Skeletal muscle tissue (tissue), 4 donors: Measurements from ENCODE around the gene FRYL. TPM values are rescaled to one million over a fixed set of nuclear protein-coding genes. Genes with fewer than 3 reads are reported as not detected.

Source experiments
- H3K27ac ChIP-seq: one replicate; pipeline ENCODE4 v1.7.0; 2013; ENCODE audit warnings: mild to moderate bottlenecking, low read depth, low read length, inconsistent platforms
- H3K27me3 ChIP-seq, 3 donors: one replicate each; pipeline ENCODE4 v1.7.0; 2013; ENCODE audit warnings: low read length in 3 of 3; ENCODE audit not compliant: control insufficient read depth in 3 of 3, insufficient read depth in 3 of 3
- H3K36me3 ChIP-seq, 3 donors: one replicate each; pipeline ENCODE4 v1.7.0; 2013; ENCODE audit warnings: low read length in 3 of 3; ENCODE audit not compliant: control insufficient read depth in 3 of 3, insufficient read depth in 3 of 3
- H3K4me1 ChIP-seq, 3 donors: one replicate each; pipeline ENCODE4 v1.7.0; 2013; ENCODE audit warnings: low read length in 3 of 3, mild to moderate bottlenecking in 3 of 3; ENCODE audit not compliant: control insufficient read depth in 3 of 3, insufficient read depth in 3 of 3
- H3K4me3 ChIP-seq, 3 donors: one replicate each; pipeline ENCODE4 v1.7.0; 2013; ENCODE audit warnings: low read length in 3 of 3
- H3K9ac ChIP-seq, 3 donors: one replicate each; pipeline ENCODE4 v1.7.0; 2013; ENCODE audit warnings: low read length in 3 of 3, mild to moderate bottlenecking in 3 of 3, moderate library complexity in 2 of 3, low read depth in 1 of 3
- H3K9me3 ChIP-seq, 3 donors: one replicate each; pipeline ENCODE4 v1.7.0; 2013; ENCODE audit warnings: low read length in 3 of 3; ENCODE audit not compliant: control insufficient read depth in 3 of 3
- total RNA-seq: library from RNA; depleted of rRNA; stranded (reverse); fragments of >200 nt; gene quantifications from one replicate; pipeline ENCODE4 v1.2.3, GENCODE V29; 2014
- donor health status: Osteomylitis.

The FRYL gene
- total RNA-seq, 1 donor from 2014 or later, result 66.3 TPM

DNA sequence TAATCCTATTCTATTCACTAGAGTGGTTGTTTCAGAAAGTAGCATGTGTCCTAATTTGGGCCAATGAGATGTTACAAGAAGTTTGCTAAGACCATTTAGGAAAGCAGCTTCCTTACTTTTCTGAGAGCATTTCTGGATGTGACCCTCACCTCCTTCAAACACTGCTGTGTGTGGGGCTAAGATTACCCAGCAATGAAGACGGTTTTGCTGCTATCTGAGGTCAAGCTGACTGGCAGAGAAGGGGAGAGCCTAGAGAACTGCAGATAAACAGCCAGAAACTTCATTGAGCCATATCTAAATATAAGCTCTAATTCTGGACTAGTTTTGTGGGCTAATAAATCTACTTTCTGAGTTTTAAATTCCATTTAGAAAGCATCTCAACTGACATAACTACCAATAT is 253.7 kb downstream of the FRYL start:
- no peaks in the 10 kb centered on the region for H3K4me1 ChIP-seq
- no peak overlapping the region for H3K27ac ChIP-seq
- no peaks in the 10 kb centered on the region for H3K27me3 ChIP-seq
- no peak overlapping the region for H3K9ac ChIP-seq
- peaks cover 23 to 62% (median 58%) of the 10 kb centered on the region in 3 donors for H3K36me3 ChIP-seq
- H3K9me3 ChIP-seq, result no peaks in the 10 kb centered on the region
- no peak overlapping the region for H3K4me3 ChIP-seq

DNA sequence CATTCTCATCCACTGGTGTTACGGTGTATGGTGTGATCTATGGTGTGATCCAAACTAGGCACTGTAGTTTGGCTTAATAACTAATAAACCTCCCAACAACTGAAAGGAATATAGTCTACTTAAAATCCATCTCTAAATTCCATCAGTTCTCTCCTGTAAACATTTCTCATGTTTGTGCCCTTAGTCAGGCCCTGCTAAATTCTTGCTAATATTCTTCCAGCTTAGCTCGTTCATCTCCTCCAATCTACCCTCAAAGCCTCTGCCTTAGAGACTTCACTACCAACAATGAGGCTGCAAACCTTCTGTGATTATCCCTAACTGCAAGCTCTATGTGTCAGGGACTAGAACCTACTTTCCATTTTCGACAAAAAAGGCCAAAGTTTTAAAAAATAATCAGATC is 261.9 kb downstream of the FRYL start:
- H3K9ac ChIP-seq, result no peak overlapping the region
- no peaks in the 10 kb centered on the region for H3K9me3 ChIP-seq
- H3K27me3 ChIP-seq, result no peaks in the 10 kb centered on the region
- peaks cover 21 to 45% (median 44%) of the 10 kb centered on the region in 3 donors for H3K36me3 ChIP-seq
- no peaks in the 10 kb centered on the region for H3K4me1 ChIP-seq
- H3K4me3 ChIP-seq, result no peak overlapping the region
- no peak overlapping the region for H3K27ac ChIP-seq

DNA sequence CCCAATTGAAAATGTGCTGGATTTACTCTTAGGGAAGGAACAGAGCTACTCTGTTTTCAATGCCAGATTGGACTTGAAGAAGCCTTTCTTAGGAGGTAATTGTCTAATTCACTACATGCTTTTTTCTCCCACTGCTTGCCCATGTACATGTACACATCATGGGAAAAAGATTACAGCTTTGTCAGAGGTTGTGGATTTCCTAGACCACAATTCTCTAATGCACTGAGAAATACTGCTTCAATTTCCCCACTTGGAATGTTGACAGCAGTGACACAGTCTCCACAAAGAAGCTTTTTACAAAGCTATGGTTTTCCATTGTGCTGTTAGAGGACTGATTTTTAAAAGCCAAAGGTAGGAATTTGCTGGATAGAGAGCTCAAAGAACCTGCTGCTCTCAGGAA is 270.5 kb downstream of the FRYL start:
- Histone ChIP-seq H3K36me3 (peaks cover 17 to 56% (median 45%) of the 10 kb centered on the region in 3 donors), H3K4me3 (no peak overlapping the region), H3K4me1 (no peaks in the 10 kb centered on the region), H3K27ac (no peak overlapping the region), H3K9me3 (no peaks in the 10 kb centered on the region), H3K9ac (no peak overlapping the region), H3K27me3 (no peaks in the 10 kb centered on the region)

DNA sequence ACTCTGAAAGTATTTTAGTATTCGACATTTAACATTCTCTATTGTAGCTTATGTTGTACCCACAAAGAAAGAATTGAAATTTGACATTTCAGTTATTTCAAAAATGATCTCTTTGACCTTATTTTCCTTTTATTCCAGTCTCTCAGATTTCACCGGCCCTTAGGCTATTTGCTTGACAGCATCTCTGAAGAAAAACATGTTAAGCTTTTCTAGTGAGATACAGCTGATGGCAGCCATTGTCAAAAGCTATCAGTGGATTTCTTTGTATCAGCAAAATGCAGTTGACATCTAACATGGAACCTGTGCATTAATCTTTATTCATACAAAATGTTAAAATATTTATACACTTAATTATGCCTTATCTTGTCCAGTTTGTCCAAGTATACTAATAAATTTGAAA is 273.4 kb downstream of the FRYL start:
- H3K27ac ChIP-seq, result no peak overlapping the region
- no peaks in the 10 kb centered on the region for H3K4me1 ChIP-seq
- H3K27me3 ChIP-seq, result no peaks in the 10 kb centered on the region
- no peak overlapping the region for H3K9ac ChIP-seq
- H3K36me3 ChIP-seq, result peaks cover 12 to 41% (median 32%) of the 10 kb centered on the region in 3 donors
- no peak overlapping the region for H3K4me3 ChIP-seq
- no peaks in the 10 kb centered on the region for H3K9me3 ChIP-seq

DNA sequence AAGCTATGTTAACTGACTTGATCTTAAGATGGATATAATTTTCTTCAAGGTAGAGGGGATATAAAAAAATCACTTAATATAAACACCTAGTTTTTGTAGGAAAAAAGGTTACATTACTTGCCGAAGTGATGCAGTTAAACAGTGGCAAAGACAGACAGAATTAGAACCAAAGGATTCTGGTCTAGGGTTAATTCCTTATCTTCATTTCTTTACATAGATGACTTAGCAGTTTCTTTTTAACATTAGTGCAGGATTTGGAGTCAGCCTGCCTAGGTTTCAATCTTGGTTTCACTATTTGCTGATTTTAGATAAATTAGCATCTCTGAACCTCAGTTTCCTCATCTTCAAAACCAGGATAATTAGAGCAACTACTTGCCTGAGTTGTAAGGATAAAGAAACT is 275.7 kb downstream of the FRYL start:
- Histone ChIP-seq H3K27ac (no peak overlapping the region), H3K27me3 (no peaks in the 10 kb centered on the region), H3K36me3 (peaks cover 4 to 24% (median 20%) of the 10 kb centered on the region in 3 donors)

DNA sequence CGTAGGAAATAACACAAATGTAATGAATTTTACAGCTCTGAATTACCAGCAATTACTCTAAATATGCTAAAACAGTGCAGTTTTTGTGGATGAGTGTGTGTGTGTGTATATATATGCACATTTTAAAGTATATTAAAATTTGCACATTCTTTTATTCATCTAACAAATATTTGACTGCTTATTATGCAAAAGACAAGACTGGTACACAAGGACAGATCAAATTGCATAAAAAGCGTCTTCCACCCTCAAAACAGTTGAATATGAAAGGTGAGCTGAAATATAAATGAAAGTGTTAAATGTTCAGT is 276.1 kb downstream of the FRYL start:
- Histone ChIP-seq H3K36me3 (peaks cover 5 to 26% (median 22%) of the 10 kb centered on the region in 3 donors), H3K9me3 (no peaks in the 10 kb centered on the region), H3K27me3 (no peaks in the 10 kb centered on the region), H3K4me3 (no peak overlapping the region), H3K9ac (no peak overlapping the region), H3K4me1 (no peaks in the 10 kb centered on the region), H3K27ac (no peak overlapping the region)

More for the DNA sequence above, 275.7 kb downstream of the FRYL start:
- no peak overlapping the region for H3K4me3 ChIP-seq
- no peaks in the 10 kb centered on the region for H3K4me1 ChIP-seq
- H3K9me3 ChIP-seq, result no peaks in the 10 kb centered on the region
- H3K9ac ChIP-seq, result no peak overlapping the region

DNA sequence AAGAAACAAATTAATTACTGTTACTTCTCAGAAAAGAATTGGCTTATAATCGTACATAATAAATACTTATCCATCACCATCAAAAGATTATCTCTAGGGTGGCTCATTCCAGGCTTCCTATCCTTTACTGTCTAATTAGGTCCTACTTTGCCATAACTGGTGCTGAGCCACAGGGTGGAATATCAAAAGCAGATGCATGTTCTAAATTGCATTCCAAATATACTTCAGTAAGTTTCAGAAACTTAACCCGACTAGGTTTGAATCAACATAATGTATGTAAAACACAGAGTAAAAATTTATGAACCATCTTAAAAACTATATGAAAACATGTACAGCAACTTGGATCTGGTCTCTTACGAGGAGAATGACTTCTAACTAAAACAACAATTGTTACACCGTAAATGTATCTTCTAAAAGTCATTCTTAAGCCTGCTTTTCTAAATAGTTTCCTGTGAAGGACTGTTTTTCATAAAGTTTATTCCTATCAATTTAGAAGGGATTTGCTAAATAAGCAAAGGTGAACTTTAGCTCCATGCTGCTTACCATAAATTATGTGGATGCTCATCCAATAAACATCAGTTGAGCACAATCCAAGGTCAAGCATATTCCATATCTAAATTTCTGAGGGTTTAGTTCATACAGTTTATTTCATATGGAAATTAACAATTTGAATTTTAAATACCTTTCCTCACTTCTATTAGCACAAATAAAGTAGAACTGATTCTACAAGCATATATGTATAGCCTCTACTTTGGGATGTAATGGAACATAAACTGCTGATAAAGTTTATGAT is 276.6 kb downstream of the FRYL start:
- Histone ChIP-seq H3K9ac (no peak overlapping the region), H3K27ac (no peak overlapping the region), H3K4me3 (no peak overlapping the region), H3K27me3 (no peaks in the 10 kb centered on the region), H3K9me3 (no peaks in the 10 kb centered on the region), H3K36me3 (peaks cover 7 to 24% (median 20%) of the 10 kb centered on the region in 3 donors), H3K4me1 (no peaks in the 10 kb centered on the region)

DNA sequence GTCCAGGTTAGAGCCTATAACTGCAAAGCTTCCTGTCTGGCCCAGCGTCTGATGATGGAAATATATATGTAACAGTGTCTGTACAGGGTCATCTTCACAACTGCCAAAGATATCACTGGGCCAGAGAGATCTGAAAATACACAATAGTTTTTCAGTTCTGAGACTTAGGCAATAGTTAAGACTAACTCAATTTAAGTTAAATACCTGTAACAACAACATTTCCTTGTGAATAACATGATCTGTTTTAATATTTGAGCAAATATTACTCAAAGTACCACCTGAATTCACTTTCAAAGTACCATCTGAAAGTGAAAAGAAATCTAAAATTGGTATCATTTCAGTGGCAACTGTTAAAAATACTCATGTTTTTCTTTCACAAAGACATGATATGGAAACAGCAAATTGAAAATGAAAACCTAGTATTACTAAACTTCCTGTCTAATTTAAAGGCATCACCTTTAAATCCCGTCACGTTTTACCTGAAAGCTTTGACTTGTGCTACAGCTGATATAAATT is 280.5 kb downstream of the FRYL start:
- Histone ChIP-seq H3K36me3 (peaks cover 5 to 20% (median 13%) of the 10 kb centered on the region in 3 donors), H3K9me3 (no peaks in the 10 kb centered on the region), H3K4me1 (no peaks in the 10 kb centered on the region)

DNA sequence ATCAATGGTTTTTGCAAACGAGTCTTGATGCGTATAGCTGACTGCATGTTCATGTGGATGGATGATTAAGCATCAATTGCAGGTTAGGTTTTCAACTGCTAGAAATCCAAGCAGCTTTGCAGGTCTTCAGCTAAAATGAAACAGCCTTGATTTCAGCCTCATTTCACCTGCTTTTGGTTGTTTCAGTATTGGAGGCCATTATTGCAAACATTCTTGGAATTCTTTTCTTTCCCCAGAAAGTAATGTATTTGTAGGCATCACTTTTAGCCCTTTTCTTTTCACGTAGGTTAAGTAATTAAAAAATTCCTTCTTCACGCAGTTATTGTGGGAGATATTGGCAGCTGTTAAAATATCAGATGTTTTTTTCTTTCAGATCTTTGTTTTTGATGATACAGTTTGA is 281.2 kb downstream of the FRYL start:
- H3K9ac ChIP-seq, result no peak overlapping the region
- no peaks in the 10 kb centered on the region for H3K9me3 ChIP-seq
- H3K36me3 ChIP-seq, result peaks cover 5 to 18% (median 8%) of the 10 kb centered on the region in 3 donors
- no peak overlapping the region for H3K4me3 ChIP-seq
- no peaks in the 10 kb centered on the region for H3K27me3 ChIP-seq
- H3K27ac ChIP-seq, result no peak overlapping the region
- H3K4me1 ChIP-seq, result no peaks in the 10 kb centered on the region

More for the DNA sequence above, 280.5 kb downstream of the FRYL start:
- Histone ChIP-seq H3K9ac (no peak overlapping the region), H3K27me3 (no peaks in the 10 kb centered on the region), H3K4me3 (no peak overlapping the region), H3K27ac (no peak overlapping the region)

DNA sequence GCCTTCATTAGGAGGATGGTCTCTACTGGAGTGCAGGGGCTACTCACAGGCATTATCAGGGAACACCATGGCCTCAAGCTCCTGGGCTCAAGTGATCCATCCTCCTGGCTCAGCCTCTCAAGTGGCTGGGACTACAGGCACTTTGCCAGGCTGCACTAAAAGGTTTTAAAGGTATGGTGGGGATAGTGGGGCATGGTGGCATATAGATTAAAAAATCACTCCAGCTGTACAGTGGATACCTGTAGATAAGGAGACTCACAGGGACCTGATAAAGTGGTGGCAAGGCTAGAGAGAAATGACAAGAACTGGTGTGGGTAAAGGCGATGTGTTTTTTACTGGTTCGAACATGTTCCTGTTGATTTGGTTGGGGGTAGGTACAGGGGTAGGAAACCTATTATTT is 284.1 kb downstream of the FRYL start:
- no peaks in the 10 kb centered on the region for H3K4me1 ChIP-seq
- H3K9me3 ChIP-seq, result no peaks in the 10 kb centered on the region
- H3K27me3 ChIP-seq, result peaks cover 11 to 14% (median 12%) of the 10 kb centered on the region in 3 donors
- no peak overlapping the region for H3K9ac ChIP-seq
- no peak overlapping the region for H3K4me3 ChIP-seq
- peaks cover 5 to 15% (median 8%) of the 10 kb centered on the region in 3 donors for H3K36me3 ChIP-seq
- H3K27ac ChIP-seq, result no peak overlapping the region
